ENCODE data around the gene MNX1.

DNA sequence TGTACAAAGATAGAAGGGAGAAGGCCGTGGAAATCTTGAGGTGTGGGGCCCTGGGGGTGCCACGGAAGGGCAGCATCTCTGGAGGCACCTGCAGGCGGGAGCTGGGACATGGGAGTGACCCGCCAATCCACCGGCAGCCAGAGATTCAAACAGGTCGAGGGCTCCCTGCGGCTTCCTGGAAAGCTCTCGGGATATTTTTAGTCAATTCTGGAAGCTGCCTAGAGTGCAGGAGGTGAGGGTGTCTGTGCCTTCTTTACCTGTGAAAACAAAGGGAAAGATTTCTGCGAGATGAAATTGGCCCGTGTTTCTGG, 16.6 kb downstream of the MNX1 start:
- TF ChIP-seq, protein P1, sequence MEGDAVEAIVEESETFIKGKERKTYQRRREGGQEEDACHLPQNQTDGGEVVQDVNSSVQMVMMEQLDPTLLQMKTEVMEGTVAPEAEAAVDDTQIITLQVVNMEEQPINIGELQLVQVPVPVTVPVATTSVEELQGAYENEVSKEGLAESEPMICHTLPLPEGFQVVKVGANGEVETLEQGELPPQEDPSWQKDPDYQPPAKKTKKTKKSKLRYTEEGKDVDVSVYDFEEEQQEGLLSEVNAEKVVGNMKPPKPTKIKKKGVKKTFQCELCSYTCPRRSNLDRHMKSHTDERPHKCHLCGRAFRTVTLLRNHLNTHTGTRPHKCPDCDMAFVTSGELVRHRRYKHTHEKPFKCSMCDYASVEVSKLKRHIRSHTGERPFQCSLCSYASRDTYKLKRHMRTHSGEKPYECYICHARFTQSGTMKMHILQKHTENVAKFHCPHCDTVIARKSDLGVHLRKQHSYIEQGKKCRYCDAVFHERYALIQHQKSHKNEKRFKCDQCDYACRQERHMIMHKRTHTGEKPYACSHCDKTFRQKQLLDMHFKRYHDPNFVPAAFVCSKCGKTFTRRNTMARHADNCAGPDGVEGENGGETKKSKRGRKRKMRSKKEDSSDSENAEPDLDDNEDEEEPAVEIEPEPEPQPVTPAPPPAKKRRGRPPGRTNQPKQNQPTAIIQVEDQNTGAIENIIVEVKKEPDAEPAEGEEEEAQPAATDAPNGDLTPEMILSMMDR (conservative IDR thresholded peaks at IDR 0.05 in 1 of 2, IDR thresholded peaks at IDR 0.05 in 1 of 2; ENCODE audit: low read depth in 1 of 2, low read length in 2 of 2): no peak
- TF ChIP-seq EZH2 (IDR thresholded peaks at IDR 0.05; ENCODE audit: low read length, missing control alignments): no peak

Data from fibroblast of lung (primary cell).